AG04449 (cell line): ENCODE data around the gene CPZ.
"Not testable (repeated sequence)": the region's sequence is repeated elsewhere in the genome, so short reads cannot be mapped to it uniquely, and the experiment has no call there.

Experiments
- CTCF ChIA-PET: fragments of 350-600 bp; formaldehyde crosslinking; extraction: SDS; loops from one replicate; lab custom pipeline; 2021; ENCODE audit warnings: antibody characterized with exemption; lab: Yijun Ruan, JAX
- POLR2A ChIA-PET: fragments of 400-600, 350-600 bp; formaldehyde crosslinking; extraction: SDS; loops from one replicate; lab custom pipeline; 2020; ENCODE audit warnings: antibody characterized with exemption, inconsistent platforms; lab: Yijun Ruan, JAX
- DNase-seq: peaks from one replicate; pipeline ENCODE4 v3.0.0-alpha.2; 2010; ENCODE audit warnings: low read depth, low spot score
- H3K4me3 ChIP-seq: 2 replicates; pipeline ENCODE4 v1.5.1; 2011; ENCODE audit warnings: low read depth, mild to moderate bottlenecking, control low read depth, low read length
- TF ChIP-seq, protein P1 (sequence below): IDR thresholded peaks from one replicate; pipeline ENCODE4 v1.5.1; 2011; ENCODE audit warnings: mild to moderate bottlenecking, moderate library complexity, low read length, control low read depth, inconsistent platforms; ENCODE audit not compliant: insufficient read depth; ENCODE audit errors: missing control alignments

Gene CPZ

DNA sequence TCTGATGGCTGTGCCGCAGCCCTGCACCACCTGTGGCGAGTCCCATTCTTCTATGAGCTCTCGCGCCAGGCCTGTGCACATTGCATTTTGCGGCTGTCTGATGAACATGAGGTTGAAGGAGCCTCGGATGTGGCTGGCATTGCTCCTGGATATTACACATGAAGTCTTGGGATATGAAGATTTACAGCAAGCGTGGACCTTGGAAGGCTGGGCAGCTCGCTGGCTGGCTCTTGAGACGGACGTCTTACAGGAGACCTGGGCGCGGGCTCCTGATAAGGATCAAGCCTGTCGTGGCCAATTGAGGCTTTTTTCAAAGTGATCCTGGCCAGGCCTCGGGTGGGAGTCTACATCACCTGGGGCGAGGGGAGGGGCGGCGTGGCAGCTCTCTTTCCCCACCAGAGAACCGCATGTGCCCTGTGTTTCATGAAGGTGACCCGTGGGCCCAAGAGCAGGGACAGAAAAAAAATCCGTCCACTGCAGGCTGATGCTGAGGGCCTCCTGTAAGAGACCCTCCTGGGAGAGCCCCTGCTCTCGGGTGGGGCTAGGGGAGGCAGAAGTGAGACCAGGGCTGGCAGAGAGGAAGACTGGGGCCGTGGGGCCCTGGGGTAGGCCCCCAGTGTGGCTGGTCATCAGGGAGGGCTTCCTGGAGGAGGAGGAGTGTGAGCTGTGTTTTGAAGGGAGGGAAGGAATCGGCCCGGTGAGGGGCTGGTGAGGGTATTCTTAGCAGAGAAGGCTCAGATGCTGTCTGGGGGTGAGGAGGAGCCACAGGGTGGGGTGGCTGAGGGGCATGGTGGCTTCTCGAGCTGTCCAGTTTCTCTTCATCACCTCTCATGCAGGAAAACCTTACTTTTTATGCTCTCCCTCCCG, 23.6 kb downstream of the CPZ start:
- POLR2A ChIA-PET, result no interaction called here
- DNase-seq, result no peak

DNA sequence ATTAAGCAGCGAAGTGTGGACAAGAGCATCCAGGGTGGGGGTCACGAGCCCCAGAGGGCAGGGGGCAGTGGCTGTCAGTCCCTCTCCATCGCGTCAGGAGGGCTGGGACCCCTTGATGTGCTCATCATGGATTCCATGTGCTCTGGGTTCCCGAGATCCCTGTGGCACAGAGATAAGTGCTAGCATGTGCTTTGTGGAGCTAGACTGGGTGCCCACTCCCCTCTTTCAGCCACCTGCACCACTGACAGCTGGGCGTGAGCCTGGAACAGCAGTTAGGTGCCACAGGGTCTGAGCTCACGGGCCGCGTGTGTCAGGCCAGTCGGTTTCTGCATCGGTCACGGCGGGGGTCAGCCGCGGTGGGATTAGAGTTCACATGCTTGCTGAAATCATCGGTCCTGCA, 24.3 kb downstream of the CPZ start:
- no peak for DNase-seq
- TF ChIP-seq, protein P1, sequence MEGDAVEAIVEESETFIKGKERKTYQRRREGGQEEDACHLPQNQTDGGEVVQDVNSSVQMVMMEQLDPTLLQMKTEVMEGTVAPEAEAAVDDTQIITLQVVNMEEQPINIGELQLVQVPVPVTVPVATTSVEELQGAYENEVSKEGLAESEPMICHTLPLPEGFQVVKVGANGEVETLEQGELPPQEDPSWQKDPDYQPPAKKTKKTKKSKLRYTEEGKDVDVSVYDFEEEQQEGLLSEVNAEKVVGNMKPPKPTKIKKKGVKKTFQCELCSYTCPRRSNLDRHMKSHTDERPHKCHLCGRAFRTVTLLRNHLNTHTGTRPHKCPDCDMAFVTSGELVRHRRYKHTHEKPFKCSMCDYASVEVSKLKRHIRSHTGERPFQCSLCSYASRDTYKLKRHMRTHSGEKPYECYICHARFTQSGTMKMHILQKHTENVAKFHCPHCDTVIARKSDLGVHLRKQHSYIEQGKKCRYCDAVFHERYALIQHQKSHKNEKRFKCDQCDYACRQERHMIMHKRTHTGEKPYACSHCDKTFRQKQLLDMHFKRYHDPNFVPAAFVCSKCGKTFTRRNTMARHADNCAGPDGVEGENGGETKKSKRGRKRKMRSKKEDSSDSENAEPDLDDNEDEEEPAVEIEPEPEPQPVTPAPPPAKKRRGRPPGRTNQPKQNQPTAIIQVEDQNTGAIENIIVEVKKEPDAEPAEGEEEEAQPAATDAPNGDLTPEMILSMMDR, result no peak
- ChIA-PET CTCF (interaction anchor here (1.7 to 6.6 kb wide), 2 partner anchors 10 to 149 kb away, joined by 7 to 40 read pairs; no protein-coding TSS in a partner anchor), POLR2A (no interaction called here)
- no peak overlapping the region for H3K4me3 ChIP-seq

More for the DNA sequence above, 23.6 kb downstream of the CPZ start:
- H3K4me3 ChIP-seq, result no peak overlapping the region
- TF ChIP-seq, protein P1, result no peak
- CTCF ChIA-PET, result interaction anchor here (1.7 to 6.6 kb wide), 2 partner anchors 10 to 148 kb away, joined by 7 to 40 read pairs; no protein-coding TSS in a partner anchor

DNA sequence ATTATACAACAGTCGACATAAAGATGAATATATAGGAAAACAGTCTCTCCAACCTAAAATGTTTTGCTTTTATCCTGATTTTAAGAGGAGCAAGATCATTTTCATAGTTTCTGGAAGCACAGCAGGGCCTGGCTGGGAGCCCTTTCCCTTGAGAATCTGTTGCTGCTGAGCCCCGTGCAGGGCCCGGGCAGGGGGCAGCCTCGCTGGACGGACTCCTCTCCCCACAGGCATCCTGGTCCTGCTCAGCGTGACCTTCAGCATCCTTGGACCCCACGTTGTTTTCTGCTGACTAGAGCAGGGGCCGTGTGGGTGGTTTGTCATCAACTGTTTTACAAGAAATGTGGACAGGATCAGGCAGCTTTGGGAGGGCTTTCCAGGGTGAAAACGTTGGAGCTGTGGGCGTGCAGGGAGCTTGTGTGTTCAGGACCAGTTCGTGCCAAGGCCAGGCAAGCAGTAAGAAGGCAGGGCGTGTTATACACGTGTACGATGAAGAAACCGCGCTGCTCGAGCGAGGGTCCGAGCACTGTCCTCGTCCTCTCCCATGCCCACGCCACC, 25.0 kb downstream of the CPZ start:
- H3K4me3 ChIP-seq, result no peak overlapping the region
- POLR2A ChIA-PET, result no interaction called here
- DNase-seq, result no peak
- TF ChIP-seq, protein P1, result no peak
- CTCF ChIA-PET, result interaction anchor here (1.3 to 6.6 kb wide), 2 partner anchors 11 to 149 kb away, joined by 3 to 40 read pairs; no protein-coding TSS in a partner anchor

DNA sequence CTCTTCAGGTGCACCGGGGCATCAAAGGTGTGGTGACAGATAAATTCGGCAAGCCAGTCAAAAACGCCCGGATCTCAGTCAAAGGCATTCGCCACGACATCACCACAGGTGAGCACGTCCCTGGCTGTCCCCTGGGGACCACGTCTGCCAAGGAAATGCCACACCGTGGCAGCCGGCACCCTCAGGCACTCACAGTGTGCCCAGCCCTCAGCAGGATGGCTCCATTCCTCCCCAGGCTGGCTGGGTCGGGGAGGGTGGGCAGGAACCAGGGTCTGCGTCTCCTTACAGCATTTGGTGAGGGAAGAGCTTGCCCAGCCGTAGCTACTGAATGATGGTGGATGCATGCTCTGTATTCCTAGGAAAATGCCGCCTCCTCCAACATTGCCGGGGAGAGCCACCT, 25.9 kb downstream of the CPZ start:
- ChIA-PET CTCF (interaction anchor here (0.9 to 6.6 kb wide), 3 partner anchors 12 to 300 kb away, joined by 3 to 40 read pairs (median 3); no protein-coding TSS in a partner anchor), POLR2A (no interaction called here)
- TF ChIP-seq, protein P1, result no peak
- no peak for DNase-seq
- no peak overlapping the region for H3K4me3 ChIP-seq

DNA sequence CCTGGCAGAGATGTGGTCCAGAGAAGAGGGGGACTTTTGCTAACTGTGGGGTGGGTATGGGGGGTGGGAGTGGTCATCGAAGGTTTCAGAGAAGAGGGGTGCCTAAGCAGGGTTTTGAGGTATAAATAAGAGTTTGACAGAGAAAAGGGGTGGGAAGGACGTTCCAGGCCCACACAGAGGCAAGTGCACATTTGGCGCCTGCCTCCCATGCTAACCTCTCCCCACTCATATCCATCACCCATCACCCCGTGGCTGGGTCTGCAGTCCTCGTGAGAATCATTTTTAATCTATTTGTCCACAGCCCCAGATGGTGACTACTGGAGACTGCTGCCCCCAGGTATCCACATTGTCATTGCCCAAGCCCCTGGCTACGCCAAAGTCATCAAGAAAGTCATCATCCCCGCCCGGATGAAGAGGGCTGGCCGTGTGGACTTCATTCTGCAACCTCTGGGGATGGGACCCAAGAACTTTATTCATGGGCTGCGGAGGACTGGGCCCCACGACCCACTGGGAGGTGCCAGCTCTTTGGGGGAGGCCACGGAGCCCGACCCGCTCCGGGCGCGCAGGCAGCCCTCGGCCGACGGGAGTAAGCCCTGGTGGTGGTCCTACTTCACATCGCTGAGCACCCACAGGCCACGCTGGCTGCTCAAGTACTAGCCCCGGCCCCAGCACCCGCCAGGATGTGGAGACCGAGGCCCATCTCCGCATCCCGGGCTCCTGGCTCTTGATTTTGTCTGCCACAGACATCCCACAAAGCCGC, 26.6 kb downstream of the CPZ start:
- POLR2A ChIA-PET, result no interaction called here
- DNase-seq, result no peak
- CTCF ChIA-PET, result interaction anchor here (0.9 to 6.6 kb wide), 4 partner anchors 13 to 299 kb away, joined by 3 to 40 read pairs (median 3); no protein-coding TSS in a partner anchor
- TF ChIP-seq, protein P1, result no peak
- H3K4me3 ChIP-seq, result no peak overlapping the region

DNA sequence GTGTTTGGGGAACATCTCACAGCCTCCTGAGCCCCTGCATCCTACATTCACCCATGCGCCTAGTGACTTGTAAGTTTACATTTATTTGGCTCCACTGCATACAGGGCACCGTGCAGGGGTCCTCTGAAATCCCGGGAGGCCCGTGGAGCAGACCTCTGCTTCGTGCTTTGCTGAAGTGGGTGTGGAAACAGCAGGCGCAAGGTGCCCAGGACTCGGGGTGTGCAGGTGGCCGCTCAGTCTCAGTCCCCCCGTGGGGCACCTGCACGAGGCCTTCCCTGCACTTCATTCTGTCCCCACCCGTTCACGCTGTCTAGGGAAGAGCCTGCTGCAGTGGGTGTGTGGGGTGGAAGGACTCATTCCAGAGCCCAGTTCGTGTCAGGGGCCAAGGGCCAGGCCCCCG, 28.6 kb downstream of the CPZ start:
- DNase-seq, H3K4me3 ChIP-seq, POLR2A ChIA-PET, CTCF ChIA-PET: not testable (repeated sequence)

DNA sequence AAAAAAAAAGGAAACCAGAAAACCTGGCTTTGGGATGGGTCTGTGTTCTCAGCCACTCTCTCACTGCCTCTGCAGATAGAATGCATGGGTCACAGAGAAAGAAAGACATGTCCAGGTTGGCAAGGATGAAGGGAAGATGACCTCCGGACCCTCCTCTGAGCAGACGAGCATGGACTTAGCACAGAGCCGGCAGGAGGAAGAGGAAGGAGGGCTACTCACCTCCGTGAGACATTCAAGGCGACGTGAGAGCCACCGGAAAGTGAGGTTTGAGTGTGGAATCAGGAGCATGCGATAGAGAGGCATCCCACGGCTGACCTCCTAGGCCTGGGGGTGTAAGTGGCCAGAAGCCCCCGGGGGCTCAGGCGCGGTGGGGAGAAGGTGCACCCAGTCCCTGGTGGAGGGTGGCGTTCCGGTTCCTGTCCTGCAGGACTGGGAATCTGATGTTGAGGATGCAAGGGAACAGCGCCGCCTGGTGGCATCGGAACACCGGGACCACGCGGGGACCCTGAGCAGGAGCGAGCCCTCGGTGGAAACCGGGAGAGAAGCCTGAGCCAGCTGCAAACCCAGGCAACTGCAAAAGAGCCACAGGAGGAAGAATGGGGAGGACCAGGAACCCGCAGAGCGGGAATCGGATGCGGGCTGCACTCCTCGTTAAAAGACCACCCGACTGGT, 32.2 kb downstream of the CPZ start:
- CTCF ChIA-PET, H3K4me3 ChIP-seq, DNase-seq, POLR2A ChIA-PET: not testable (repeated sequence)

DNA sequence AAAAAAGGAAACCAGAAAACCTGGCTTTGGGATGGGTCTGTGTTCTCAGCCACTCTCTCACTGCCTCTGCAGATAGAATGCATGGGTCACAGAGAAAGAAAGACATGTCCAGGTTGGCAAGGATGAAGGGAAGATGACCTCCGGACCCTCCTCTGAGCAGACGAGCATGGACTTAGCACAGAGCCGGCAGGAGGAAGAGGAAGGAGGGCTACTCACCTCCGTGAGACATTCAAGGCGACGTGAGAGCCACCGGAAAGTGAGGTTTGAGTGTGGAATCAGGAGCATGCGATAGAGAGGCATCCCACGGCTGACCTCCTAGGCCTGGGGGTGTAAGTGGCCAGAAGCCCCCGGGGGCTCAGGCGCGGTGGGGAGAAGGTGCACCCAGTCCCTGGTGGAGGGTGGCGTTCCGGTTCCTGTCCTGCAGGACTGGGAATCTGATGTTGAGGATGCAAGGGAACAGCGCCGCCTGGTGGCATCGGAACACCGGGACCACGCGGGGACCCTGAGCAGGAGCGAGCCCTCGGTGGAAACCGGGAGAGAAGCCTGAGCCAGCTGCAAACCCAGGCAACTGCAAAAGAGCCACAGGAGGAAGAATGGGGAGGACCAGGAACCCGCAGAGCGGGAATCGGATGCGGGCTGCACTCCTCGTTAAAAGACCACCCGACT, 37.8 kb downstream of the CPZ start:
- DNase-seq, CTCF ChIA-PET, H3K4me3 ChIP-seq, POLR2A ChIA-PET: not testable (repeated sequence)

DNA sequence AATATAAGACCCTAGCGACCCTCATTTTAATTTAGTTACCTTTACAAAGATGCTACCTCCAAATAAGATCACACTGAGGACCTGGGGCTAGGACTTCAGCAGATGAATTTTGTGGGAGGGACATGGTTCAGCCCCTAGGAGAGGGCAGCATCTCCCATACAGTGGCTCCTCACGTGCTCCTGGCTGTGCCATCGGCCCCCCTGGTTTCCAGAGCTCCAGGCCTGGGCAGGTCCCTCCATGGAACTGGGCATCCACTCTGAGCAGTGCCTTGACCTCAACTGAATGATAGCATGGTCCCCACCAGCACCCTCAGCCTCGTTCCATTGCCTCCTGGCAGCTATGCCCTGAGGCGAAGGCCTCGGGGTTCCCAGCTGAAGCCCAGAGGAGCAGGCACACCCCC, 39.3 kb downstream of the CPZ start:
- H3K4me3 ChIP-seq, POLR2A ChIA-PET, DNase-seq, CTCF ChIA-PET: not testable (repeated sequence)
